Astrocyte of the spinal cord (primary cell): ENCODE measurements around the gene KLHL8.

Experiments
- DNase-seq: peaks from one replicate; pipeline ENCODE4 v3.0.0; 2011; ENCODE audit warnings: low read depth, low spot score
- H3K4me3 ChIP-seq: 2 replicates; pipeline ENCODE4 v1.5.1; 2011; ENCODE audit warnings: low read depth, mild to moderate bottlenecking, low read length, moderate library complexity
- CTCF ChIP-seq: IDR thresholded peaks from 2 replicates; pipeline ENCODE4 v1.5.1; 2012; ENCODE audit warnings: low read depth, mild to moderate bottlenecking, low read length, inconsistent platforms
- in situ Hi-C: cut with HindIII; loops from 2 replicates; pipeline ENCODE4 v1.10.0; 2017; ENCODE audit warnings: low sequenced_read_pairs

Gene KLHL8

GRCh38 chr4:87232216-87232615, 11.8 kb upstream of the KLHL8 start:
- in situ Hi-C loops: no loop called here
- DNase-seq: no peak
- H3K4me3 ChIP-seq: no peak overlapping the region
- no peak for TF ChIP-seq CTCF

- no peak for TF ChIP-seq CTCF
- no peak overlapping the region for H3K4me3 ChIP-seq
- in situ Hi-C loops: no loop called here
- no peak for DNase-seq
These were observed 10.4 kb upstream of the KLHL8 start for GRCh38 chr4:87230806-87231205.

- in situ Hi-C loops: no loop called here
- TF ChIP-seq CTCF: no peak
These were observed 9.6 kb upstream of the KLHL8 start for GRCh38 chr4:87229979-87230378.

GRCh38 chr4:87228262-87228860, 7.9 kb upstream of the KLHL8 start:
- in situ Hi-C loops: no loop called here
- no peak for TF ChIP-seq CTCF
- DNase-seq: no peak
- no peak overlapping the region for H3K4me3 ChIP-seq

More at GRCh38 chr4:87229979-87230378, 9.6 kb upstream of the KLHL8 start:
- no peak for DNase-seq
- H3K4me3 ChIP-seq: no peak overlapping the region

GRCh38 chr4:87227751-87228151, 7.3 kb upstream of the KLHL8 start:
- H3K4me3 ChIP-seq: no peak overlapping the region
- DNase-seq: no peak
- no peak for TF ChIP-seq CTCF
- in situ Hi-C loops: no loop called here

- no peak for DNase-seq
- TF ChIP-seq CTCF: no peak
- no peak overlapping the region for H3K4me3 ChIP-seq
- in situ Hi-C loops: no loop called here
These were observed 5.5 kb upstream of the KLHL8 start for GRCh38 chr4:87225936-87226335.
